Omental fat pad (tissue), 4 donors: Measurements from ENCODE around the gene EVC2. TPM values are rescaled to one million over a fixed set of nuclear protein-coding genes. Genes with fewer than 3 reads are reported as not detected.
"Not testable (repeated sequence)": the region's sequence is repeated elsewhere in the genome, so short reads cannot be mapped to it uniquely, and the experiment has no call there.

Experiments used
- ATAC-seq: fragments of 150-250 bp; one replicate; pipeline ENCODE4 v1.9.1; 2016; ENCODE audit warnings: mild to moderate bottlenecking, moderate library complexity; ENCODE audit not compliant: low FRiP score
- DNase-seq: peaks from one replicate; pipeline ENCODE4 v3.0.0-alpha.2; 2019; ENCODE audit warnings: low spot score
- total RNA-seq, 4 donors: library from RNA; depleted of rRNA; stranded (reverse); fragments of >200 nt; gene quantifications; one replicate each; pipeline ENCODE4 v1.1.0, GENCODE V29; 2016
- TF ChIP-seq, protein P1 (sequence below), 3 donors: fragments of 450-650 bp; IDR thresholded peaks; one replicate each; pipeline ENCODE4 v1.5.1; 2016 to 2017; ENCODE audit warnings: antibody characterized with exemption in 3 of 3, mild to moderate bottlenecking in 3 of 3, moderate library complexity in 2 of 3

The EVC2 gene
- total RNA-seq, 4 donors from 2014 or later, result 4.8 to 20.2 (median 12.5) TPM

DNA sequence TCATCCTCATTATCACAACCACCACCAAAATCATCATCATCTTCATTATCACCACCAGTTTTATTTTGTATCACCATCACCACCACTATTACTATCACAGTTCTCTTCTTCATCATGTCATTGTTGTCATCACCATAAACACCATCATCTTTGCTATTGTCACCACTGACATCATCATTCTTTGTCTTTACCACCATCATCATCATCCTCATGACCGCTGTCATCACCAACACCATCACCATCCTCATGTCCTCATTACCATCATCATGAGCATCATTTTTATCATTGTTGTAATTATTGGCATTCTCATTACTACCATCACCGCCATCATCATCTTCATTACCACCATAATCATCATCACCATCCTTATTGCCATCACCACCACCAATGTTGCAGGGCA lies 34.0 kb upstream of the EVC2 start:
- no peak for ATAC-seq

DNA sequence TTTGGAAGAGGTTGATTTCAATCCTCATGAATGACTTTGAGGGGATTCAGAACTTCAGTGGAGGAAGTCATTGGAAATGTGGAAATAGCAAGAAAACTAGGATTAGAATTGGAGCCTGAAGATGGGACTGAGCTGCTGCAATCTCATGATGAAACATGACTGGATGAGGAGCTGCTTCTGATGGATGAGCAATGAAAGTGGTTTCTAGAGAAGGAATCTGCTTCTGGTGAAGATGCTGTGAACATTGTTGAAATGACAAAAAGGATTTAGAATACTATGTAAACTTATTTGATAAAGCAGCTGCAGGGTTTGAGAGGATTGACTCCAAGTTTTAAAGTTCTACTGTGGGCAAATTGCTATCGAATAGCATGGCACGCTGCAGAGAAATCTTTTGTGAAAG lies 29.7 kb upstream of the EVC2 start:
- no peak for DNase-seq
- TF ChIP-seq, protein P1, sequence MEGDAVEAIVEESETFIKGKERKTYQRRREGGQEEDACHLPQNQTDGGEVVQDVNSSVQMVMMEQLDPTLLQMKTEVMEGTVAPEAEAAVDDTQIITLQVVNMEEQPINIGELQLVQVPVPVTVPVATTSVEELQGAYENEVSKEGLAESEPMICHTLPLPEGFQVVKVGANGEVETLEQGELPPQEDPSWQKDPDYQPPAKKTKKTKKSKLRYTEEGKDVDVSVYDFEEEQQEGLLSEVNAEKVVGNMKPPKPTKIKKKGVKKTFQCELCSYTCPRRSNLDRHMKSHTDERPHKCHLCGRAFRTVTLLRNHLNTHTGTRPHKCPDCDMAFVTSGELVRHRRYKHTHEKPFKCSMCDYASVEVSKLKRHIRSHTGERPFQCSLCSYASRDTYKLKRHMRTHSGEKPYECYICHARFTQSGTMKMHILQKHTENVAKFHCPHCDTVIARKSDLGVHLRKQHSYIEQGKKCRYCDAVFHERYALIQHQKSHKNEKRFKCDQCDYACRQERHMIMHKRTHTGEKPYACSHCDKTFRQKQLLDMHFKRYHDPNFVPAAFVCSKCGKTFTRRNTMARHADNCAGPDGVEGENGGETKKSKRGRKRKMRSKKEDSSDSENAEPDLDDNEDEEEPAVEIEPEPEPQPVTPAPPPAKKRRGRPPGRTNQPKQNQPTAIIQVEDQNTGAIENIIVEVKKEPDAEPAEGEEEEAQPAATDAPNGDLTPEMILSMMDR (IDR thresholded peaks at IDR 0.05), result no peak

More for the DNA sequence above, 34.0 kb upstream of the EVC2 start:
- TF ChIP-seq, protein P1 (IDR thresholded peaks at IDR 0.05), result no peak
- DNase-seq, result no peak

GRCh38 chr4:5735463-5735862 lies 27.1 kb upstream of the EVC2 start:
- ATAC-seq, result no peak

More for the DNA sequence above, 29.7 kb upstream of the EVC2 start:
- no peak for ATAC-seq

GRCh38 chr4:5734853-5735252 lies 26.5 kb upstream of the EVC2 start:
- DNase-seq, result no peak
- TF ChIP-seq, protein P1 (IDR thresholded peaks at IDR 0.05), result no peak
- no peak for ATAC-seq

More at GRCh38 chr4:5735463-5735862, 27.1 kb upstream of the EVC2 start:
- TF ChIP-seq, protein P1 (IDR thresholded peaks at IDR 0.05), result no peak
- no peak for DNase-seq

DNA sequence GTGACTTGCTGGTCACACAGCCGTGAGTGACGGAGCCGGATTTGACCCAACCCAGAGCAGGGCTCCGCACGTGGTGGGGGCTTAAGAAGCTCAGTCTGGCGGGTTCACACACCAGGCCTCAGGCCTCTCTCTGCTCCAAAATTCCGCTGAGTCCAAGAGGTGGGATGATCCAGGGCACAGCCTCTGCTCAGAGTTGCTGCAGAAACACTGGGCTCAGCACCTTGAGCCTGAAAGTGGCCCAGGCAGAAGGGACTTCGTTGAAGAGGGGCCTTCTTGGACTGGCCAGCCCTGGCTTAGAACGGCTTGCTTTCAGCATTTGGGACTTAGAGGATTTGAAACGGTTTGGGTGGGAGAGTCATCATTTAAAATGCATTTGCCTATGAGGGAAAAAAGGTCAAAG lies 23.8 kb upstream of the EVC2 start:
- DNase-seq (no peak), ATAC-seq (no peak)
- TF ChIP-seq, protein P1 (IDR thresholded peaks at IDR 0.05), result no peak

- ATAC-seq (no peak), DNase-seq (no peak)
- TF ChIP-seq, protein P1 (IDR thresholded peaks at IDR 0.05), result no peak
Measured at GRCh38 chr4:5730993-5731990, 22.9 kb upstream of the EVC2 start.

DNA sequence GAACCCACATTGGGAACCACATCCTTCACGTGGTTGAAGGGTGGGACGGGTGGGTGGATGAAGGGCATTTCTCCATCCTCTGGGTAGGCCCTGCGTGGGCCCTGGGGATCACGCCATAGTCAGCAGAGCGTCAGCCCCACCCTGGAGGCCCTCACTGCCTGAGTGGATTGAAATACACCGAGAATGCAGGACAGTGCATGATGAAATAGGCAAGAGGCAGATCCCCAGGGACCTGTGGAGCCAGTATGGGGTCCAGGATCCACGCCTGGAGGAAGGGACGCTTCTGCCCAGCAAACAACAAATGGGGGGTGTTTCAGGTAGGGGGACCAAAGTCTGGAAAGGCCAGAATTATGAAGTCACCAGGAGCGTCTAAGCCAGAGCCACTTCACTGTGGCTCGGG lies 22.1 kb upstream of the EVC2 start:
- DNase-seq (no peak), ATAC-seq (no peak)

GRCh38 chr4:5728412-5728811 lies 20.1 kb upstream of the EVC2 start:
- not testable (repeated sequence) for DNase-seq, ATAC-seq

More for the DNA sequence above, 22.1 kb upstream of the EVC2 start:
- TF ChIP-seq, protein P1 (IDR thresholded peaks at IDR 0.05), result no peak
